HepG2 (cell line): ENCODE data around the gene ZBTB7A. TPM values are rescaled to one million over a fixed set of nuclear protein-coding genes. Genes with fewer than 3 reads are reported as not detected.

Source experiments
- ADNP ChIP-seq: sonication (generic); formaldehyde crosslinking; IDR thresholded peaks from 2 replicates; pipeline ENCODE4 v1.4.0; 2020; ENCODE audit warnings: missing genetic modification reagents
- ETV5 ChIP-seq: IDR thresholded peaks from 2 replicates; pipeline ENCODE4 v1.6.1; 2018; ENCODE audit warnings: missing biosample characterization, missing genetic modification reagents, inconsistent platforms, borderline replicate concordance
- FOXK2 ChIP-seq: fragments of 450-650 bp; IDR thresholded peaks from 2 replicates; pipeline ENCODE4 v1.6.1; 2016
- HMGA1 ChIP-seq: sonication (generic); formaldehyde crosslinking; conservative IDR thresholded peaks from 2 replicates; pipeline ENCODE4 v1.4.0; 2020; ENCODE audit warnings: missing genetic modification reagents
- HNRNPLL ChIP-seq: fragments of 200-400 bp; formaldehyde crosslinking; IDR thresholded peaks from 2 replicates; pipeline ENCODE4 v1.6.1; 2017; ENCODE audit warnings: mild to moderate bottlenecking, low read depth, low read length; ENCODE audit not compliant: poor library complexity, severe bottlenecking
- NCOR1 ChIP-seq: fragments of 200-600 bp; sonication (generic); IDR thresholded peaks from 2 replicates; pipeline ENCODE4 v1.7.0; 2017; ENCODE audit warnings: antibody characterized with exemption, low read length, borderline replicate concordance
- NR2C2 ChIP-seq: sonication (generic); formaldehyde crosslinking; IDR thresholded peaks from 2 replicates; pipeline ENCODE4 v1.4.0; 2020; ENCODE audit warnings: missing genetic modification reagents, mild to moderate bottlenecking, moderate library complexity, borderline replicate concordance
- PHF20 ChIP-seq: sonication (generic); formaldehyde crosslinking; IDR thresholded peaks from 2 replicates; pipeline ENCODE4 v1.5.0; 2020; ENCODE audit warnings: mild to moderate bottlenecking, missing genetic modification reagents
- RBFOX2 ChIP-seq: fragments of 200-400 bp; formaldehyde crosslinking; IDR thresholded peaks from 2 replicates; pipeline ENCODE4 v1.6.1; 2017; ENCODE audit warnings: low read depth, mild to moderate bottlenecking, low read length
- RXRA ChIP-seq: sonication (generic); formaldehyde crosslinking; IDR thresholded peaks from 2 replicates; pipeline ENCODE4 v1.5.1; 2020; ENCODE audit warnings: missing genetic modification reagents
- SIN3A ChIP-seq: IDR thresholded peaks from 2 replicates; pipeline ENCODE4 v1.6.1; 2011; ENCODE audit warnings: low read depth, mild to moderate bottlenecking, control low read depth, low read length, borderline replicate concordance
- SKI ChIP-seq: fragments of 450-650 bp; IDR thresholded peaks from one replicate; pipeline ENCODE4 v1.6.1; 2018; ENCODE audit warnings: mild to moderate bottlenecking; ENCODE audit not compliant: partially characterized antibody
- SP1 ChIP-seq, 2 experiments: fragments of 450-650 bp in 1 of 2; sonication (generic) in 1 of 2; formaldehyde crosslinking in 1 of 2; IDR thresholded peaks; 2 replicates each; pipeline versions ENCODE4 v1.4.0 to v1.6.1; 2016 to 2020; ENCODE audit warnings: missing genetic modification reagents in 1 of 2
- THAP11 ChIP-seq: IDR thresholded peaks from 2 replicates; pipeline ENCODE4 v1.6.1; 2016; ENCODE audit warnings: missing biosample characterization, missing genetic modification reagents
- ZBTB2 ChIP-seq: sonication (generic); formaldehyde crosslinking; IDR thresholded peaks from 2 replicates; pipeline ENCODE4 v1.8.0; 2022; ENCODE audit warnings: low read depth, missing genetic modification reagents
- ZBTB37 ChIP-seq: sonication (generic); formaldehyde crosslinking; IDR thresholded peaks from 2 replicates; pipeline ENCODE4 v1.4.0; 2020; ENCODE audit warnings: mild to moderate bottlenecking, missing genetic modification reagents
- ZBTB38 ChIP-seq: sonication (generic); formaldehyde crosslinking; IDR thresholded peaks from 2 replicates; pipeline ENCODE4 v1.5.1; 2020; ENCODE audit warnings: mild to moderate bottlenecking, missing genetic modification reagents
- ZEB1 ChIP-seq: IDR thresholded peaks from 2 replicates; pipeline ENCODE4 v1.6.1; 2012; ENCODE audit warnings: mild to moderate bottlenecking, low read depth, inconsistent platforms; ENCODE audit not compliant: insufficient replicate concordance
- ZKSCAN8 ChIP-seq: IDR thresholded peaks from 2 replicates; pipeline ENCODE4 v1.6.1; 2016; ENCODE audit warnings: borderline replicate concordance, missing genetic modification reagents, missing compliant biosample characterization
- ZNF205 ChIP-seq: IDR thresholded peaks from 2 replicates; pipeline ENCODE4 v1.6.1; 2018; ENCODE audit warnings: missing biosample characterization, missing genetic modification reagents
- ZNF281 ChIP-seq: sonication (generic); formaldehyde crosslinking; IDR thresholded peaks from 2 replicates; pipeline ENCODE4 v1.4.0; 2020; ENCODE audit warnings: missing genetic modification reagents, borderline replicate concordance
- ZNF292 ChIP-seq: sonication (generic); formaldehyde crosslinking; IDR thresholded peaks from 2 replicates; pipeline ENCODE4 v1.8.1; 2022; ENCODE audit warnings: mild to moderate bottlenecking, low read depth, missing genetic modification reagents, borderline replicate concordance
- ZNF546 ChIP-seq: sonication (generic); formaldehyde crosslinking; conservative IDR thresholded peaks from 2 replicates; pipeline ENCODE4 v1.8.1; 2023; ENCODE audit warnings: mild to moderate bottlenecking, missing genetic modification reagents
- ZNF572 ChIP-seq: sonication (generic); formaldehyde crosslinking; IDR thresholded peaks from 2 replicates; pipeline ENCODE4 v1.5.1; 2020; ENCODE audit warnings: mild to moderate bottlenecking, missing genetic modification reagents
- ZZZ3 ChIP-seq: sonication (generic); formaldehyde crosslinking; IDR thresholded peaks from 2 replicates; pipeline ENCODE4 v1.4.0; 2020; ENCODE audit warnings: missing genetic modification reagents, mild to moderate bottlenecking, borderline replicate concordance
- polyA plus RNA-seq, 8 experiments: library from polyadenylated mRNA; depleted of rRNA in 3 of 8; stranded (reverse) in 7 of 8; unstranded in 1 of 8; fragments of >200 nt; fragmentation: Illumina TruSeq in 4 of 8; extraction: Trizol in 4 of 8; gene quantifications; 2 replicates each; pipeline versions ENCODE4 v1.2.1 to v1.2.3, GENCODE V29; 2011 to 2016; ENCODE audit warnings: low read depth in 4 of 8, missing spikeins in 1 of 8, mixed read lengths in 1 of 8; ENCODE audit not compliant: insufficient read depth in 1 of 8
- total RNA-seq, 5 experiments: library from RNA; depleted of rRNA; stranded (reverse); fragments of >200 nt; fragmentation: Illumina TruSeq; extraction: Trizol; gene quantifications; 2 replicates each; pipeline ENCODE4 v1.2.3, GENCODE V29; 2016; ENCODE audit warnings: low read depth in 1 of 5

Gene ZBTB7A
- total and polyA plus RNA-seq, 2 of the 13 experiments (the other 11 are each of a cell fraction or from before 2014, with no cell fraction given): 3.6 to 4.0 TPM

- TF ChIP-seq ZBTB37 (CRISPR knock-in tag) (no peak), ZZZ3 (CRISPR knock-in tag) (no peak), ZBTB38 (CRISPR knock-in tag) (no peak), RBFOX2 (peak; percentile 59), ZKSCAN8 (no peak), ZNF572 (CRISPR knock-in tag) (no peak), PHF20 (CRISPR knock-in tag) (0 out of 2 replicates have a peak, but pooled peaks have one; percentile 13), ZNF292 (CRISPR knock-in tag) (no peak), SP1 (IDR thresholded peaks at IDR 0.05) (no peak), SP1 (CRISPR knock-in tag; IDR thresholded peaks at IDR 0.05) (no peak), ZNF205 (CRISPR knock-in tag) (no peak), HNRNPLL (peak; percentile 0), ZNF546 (CRISPR knock-in tag) (no peak), ETV5 (peak; percentile 36; the same call in 1 of the 2 replicates), ZEB1 (no peak), NCOR1 (0 out of 2 replicates have a peak, but pooled peaks have one; percentile 27), SKI (peak; percentile 43), SIN3A (no peak), ADNP (CRISPR knock-in tag) (no peak), HMGA1 (CRISPR knock-in tag) (no peak), ZBTB2 (CRISPR knock-in tag) (no peak), RXRA (CRISPR knock-in tag) (peak; percentile 51), THAP11 (CRISPR knock-in tag) (0 out of 2 replicates have a peak, but pooled peaks have one; percentile 24), NR2C2 (CRISPR knock-in tag) (peak; percentile 59; the same call in 1 of the 2 replicates), ZNF281 (CRISPR knock-in tag) (peak; percentile 30), FOXK2 (no peak)
Measured at GRCh38 chr19:4077800-4078684, 11.3 kb upstream of the ZBTB7A start (continued).
